ENCODE results near the gene OR13C9. TPM values are rescaled to one million over a fixed set of nuclear protein-coding genes. Genes with fewer than 3 reads are reported as not detected.

Gene OR13C9
- total and polyA plus RNA-seq, 9 of the 15 experiments (the other 6 are each of a cell fraction or from before 2014, with no cell fraction given), result not detected

DNA sequence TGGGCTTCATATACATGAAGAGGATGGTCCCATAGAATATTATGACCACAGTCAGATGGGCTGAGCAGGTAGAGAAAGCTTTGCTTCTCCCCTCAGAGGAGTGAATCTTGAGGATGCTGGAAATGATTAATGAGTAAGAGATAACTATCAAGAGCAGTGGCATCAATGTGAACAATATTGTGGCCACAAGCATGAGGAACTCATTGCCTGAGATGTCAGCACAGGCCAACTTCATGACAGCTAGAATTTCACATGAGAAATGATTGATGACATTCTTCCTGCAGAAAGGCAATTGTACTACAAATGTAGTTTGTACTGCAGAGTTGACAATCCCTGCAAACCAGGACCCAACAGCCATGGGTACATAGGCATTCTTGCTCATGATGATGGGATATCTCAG lies 586 bp downstream of the OR13C9 start:
- H4K20me1 ChIP-seq (replicated peaks; ENCODE audit: control insufficient read depth, insufficient read depth, low read length), result no peaks in the 10 kb centered on the region
- H3K79me2 ChIP-seq (ENCODE audit: control insufficient read depth, insufficient read depth, low read length), result no peaks in the 10 kb centered on the region
- no peaks in the 10 kb centered on the region for H3K9me1 ChIP-seq (ENCODE audit: control insufficient read depth, insufficient read depth, low read length)
- H3K9me3 ChIP-seq (replicated peaks; ENCODE audit: control insufficient read depth, insufficient read depth, low read depth, low read length), result no peaks in the 10 kb centered on the region
- intact Hi-C loops (cut with micrococcal nuclease), result no loop called here
- in situ Hi-C loops (cut with MboI), result no loop called here
- H3K36me3 ChIP-seq (ENCODE audit: control insufficient read depth, insufficient read depth, low read length), result no peaks in the 10 kb centered on the region
- DNase-seq (ENCODE audit: extremely low read depth in 1 of 4, low spot score in 3 of 4) (no peak), ATAC-seq (no peak), FAIRE-seq (no peak)
- BruUV-seq (replicated peaks), result no TSS peak
- no peak overlapping the region for H3K4me2 ChIP-seq (ENCODE audit: insufficient read depth, low read length)
- CTCF ChIA-PET (ENCODE audit: low intra/inter-chr PET ratio), result no interaction called here
- H3K27ac ChIP-seq (ENCODE audit: extremely low read depth, low read depth, low read length), result no peak overlapping the region
- H3K4me1 ChIP-seq (replicated peaks in 1 of 2; ENCODE audit: control insufficient read depth in 2 of 2, insufficient read depth in 2 of 2, low read length in 2 of 2), result no peaks in the 10 kb centered on the region
- TF ChIP-seq HDGF (IDR thresholded peaks at IDR 0.05) (no peak), NCOA1 (IDR thresholded peaks at IDR 0.05; ENCODE audit: low read depth) (no peak), CREBBP (IDR thresholded peaks at IDR 0.05; ENCODE audit: low read depth, low read length) (no peak), MCM5 (IDR thresholded peaks at IDR 0.05; ENCODE audit: low read depth) (no peak), SRSF9 (IDR thresholded peaks at IDR 0.05; ENCODE audit: borderline replicate concordance, low read depth, low read length) (no peak), FIP1L1 (IDR thresholded peaks at IDR 0.05; ENCODE audit: low read depth, low read length, poor library complexity, severe bottlenecking) (no peak), SMARCA5 (IDR thresholded peaks at IDR 0.05) (no peak), RBM34 (IDR thresholded peaks at IDR 0.05; ENCODE audit: borderline replicate concordance, insufficient read depth, low read length) (no peak), CXXC5 (CRISPR knock-in tag; IDR thresholded peaks at IDR 0.05) (no peak), CSDE1 (IDR thresholded peaks at IDR 0.05) (no peak), CBFB (CRISPR knock-in tag; IDR thresholded peaks at IDR 0.05) (no peak), BRD9 (IDR thresholded peaks at IDR 0.05; ENCODE audit: low read depth, partially characterized antibody) (no peak), LCOR (CRISPR knock-in tag; IDR thresholded peaks at IDR 0.05) (no peak), BMI1 (IDR thresholded peaks at IDR 0.05; ENCODE audit: low read length) (no peak), BCOR (IDR thresholded peaks at IDR 0.05) (no peak)
- TF ChIP-seq, protein P1, sequence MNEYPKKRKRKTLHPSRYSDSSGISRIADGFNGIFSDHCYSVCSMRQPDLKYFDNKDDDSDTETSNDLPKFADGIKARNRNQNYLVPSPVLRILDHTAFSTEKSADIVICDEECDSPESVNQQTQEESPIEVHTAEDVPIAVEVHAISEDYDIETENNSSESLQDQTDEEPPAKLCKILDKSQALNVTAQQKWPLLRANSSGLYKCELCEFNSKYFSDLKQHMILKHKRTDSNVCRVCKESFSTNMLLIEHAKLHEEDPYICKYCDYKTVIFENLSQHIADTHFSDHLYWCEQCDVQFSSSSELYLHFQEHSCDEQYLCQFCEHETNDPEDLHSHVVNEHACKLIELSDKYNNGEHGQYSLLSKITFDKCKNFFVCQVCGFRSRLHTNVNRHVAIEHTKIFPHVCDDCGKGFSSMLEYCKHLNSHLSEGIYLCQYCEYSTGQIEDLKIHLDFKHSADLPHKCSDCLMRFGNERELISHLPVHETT (CRISPR knock-in tag; conservative IDR thresholded peaks at IDR 0.05 in 1 of 2, IDR thresholded peaks at IDR 0.05 in 1 of 2), result no peak
- TF ChIP-seq, protein P2, sequence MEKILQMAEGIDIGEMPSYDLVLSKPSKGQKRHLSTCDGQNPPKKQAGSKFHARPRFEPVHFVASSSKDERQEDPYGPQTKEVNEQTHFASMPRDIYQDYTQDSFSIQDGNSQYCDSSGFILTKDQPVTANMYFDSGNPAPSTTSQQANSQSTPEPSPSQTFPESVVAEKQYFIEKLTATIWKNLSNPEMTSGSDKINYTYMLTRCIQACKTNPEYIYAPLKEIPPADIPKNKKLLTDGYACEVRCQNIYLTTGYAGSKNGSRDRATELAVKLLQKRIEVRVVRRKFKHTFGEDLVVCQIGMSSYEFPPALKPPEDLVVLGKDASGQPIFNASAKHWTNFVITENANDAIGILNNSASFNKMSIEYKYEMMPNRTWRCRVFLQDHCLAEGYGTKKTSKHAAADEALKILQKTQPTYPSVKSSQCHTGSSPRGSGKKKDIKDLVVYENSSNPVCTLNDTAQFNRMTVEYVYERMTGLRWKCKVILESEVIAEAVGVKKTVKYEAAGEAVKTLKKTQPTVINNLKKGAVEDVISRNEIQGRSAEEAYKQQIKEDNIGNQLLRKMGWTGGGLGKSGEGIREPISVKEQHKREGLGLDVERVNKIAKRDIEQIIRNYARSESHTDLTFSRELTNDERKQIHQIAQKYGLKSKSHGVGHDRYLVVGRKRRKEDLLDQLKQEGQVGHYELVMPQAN (IDR thresholded peaks at IDR 0.05; ENCODE audit: borderline replicate concordance), result no peak
- TF ChIP-seq, protein P3, sequence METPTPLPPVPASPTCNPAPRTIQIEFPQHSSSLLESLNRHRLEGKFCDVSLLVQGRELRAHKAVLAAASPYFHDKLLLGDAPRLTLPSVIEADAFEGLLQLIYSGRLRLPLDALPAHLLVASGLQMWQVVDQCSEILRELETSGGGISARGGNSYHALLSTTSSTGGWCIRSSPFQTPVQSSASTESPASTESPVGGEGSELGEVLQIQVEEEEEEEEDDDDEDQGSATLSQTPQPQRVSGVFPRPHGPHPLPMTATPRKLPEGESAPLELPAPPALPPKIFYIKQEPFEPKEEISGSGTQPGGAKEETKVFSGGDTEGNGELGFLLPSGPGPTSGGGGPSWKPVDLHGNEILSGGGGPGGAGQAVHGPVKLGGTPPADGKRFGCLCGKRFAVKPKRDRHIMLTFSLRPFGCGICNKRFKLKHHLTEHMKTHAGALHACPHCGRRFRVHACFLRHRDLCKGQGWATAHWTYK (CRISPR knock-in tag; IDR thresholded peaks at IDR 0.05), result no peak
- TF ChIP-seq, protein P4, sequence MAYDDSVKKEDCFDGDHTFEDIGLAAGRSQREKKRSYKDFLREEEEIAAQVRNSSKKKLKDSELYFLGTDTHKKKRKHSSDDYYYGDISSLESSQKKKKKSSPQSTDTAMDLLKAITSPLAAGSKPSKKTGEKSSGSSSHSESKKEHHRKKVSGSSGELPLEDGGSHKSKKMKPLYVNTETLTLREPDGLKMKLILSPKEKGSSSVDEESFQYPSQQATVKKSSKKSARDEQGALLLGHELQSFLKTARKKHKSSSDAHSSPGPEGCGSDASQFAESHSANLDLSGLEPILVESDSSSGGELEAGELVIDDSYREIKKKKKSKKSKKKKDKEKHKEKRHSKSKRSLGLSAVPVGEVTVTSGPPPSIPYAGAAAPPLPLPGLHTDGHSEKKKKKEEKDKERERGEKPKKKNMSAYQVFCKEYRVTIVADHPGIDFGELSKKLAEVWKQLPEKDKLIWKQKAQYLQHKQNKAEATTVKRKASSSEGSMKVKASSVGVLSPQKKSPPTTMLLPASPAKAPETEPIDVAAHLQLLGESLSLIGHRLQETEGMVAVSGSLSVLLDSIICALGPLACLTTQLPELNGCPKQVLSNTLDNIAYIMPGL (CRISPR knock-in tag; IDR thresholded peaks at IDR 0.05), result no peak
- POLR2A ChIA-PET, result no interaction called here
- H3K4me3 ChIP-seq, result no peak overlapping the region
- H3K27me3 ChIP-seq (ENCODE audit: control insufficient read depth in 2 of 2, insufficient read depth in 2 of 2, low read length in 2 of 2), result no peaks in the 10 kb centered on the region
- H3K9ac ChIP-seq (ENCODE audit: insufficient read depth in 1 of 2, low read depth in 2 of 2, low read length in 2 of 2), result no peak overlapping the region
- no peak overlapping the region for H2AFZ ChIP-seq (ENCODE audit: low read depth, low read length)
